ENCODE results near the gene TSPYL4. TPM values are rescaled to one million over a fixed set of nuclear protein-coding genes. Genes with fewer than 3 reads are reported as not detected.

The TSPYL4 gene
- total and polyA plus RNA-seq, 2 donors (not counting 1 experiment from before 2014, with no cell fraction given), result 20.6 to 21.4 TPM

DNA sequence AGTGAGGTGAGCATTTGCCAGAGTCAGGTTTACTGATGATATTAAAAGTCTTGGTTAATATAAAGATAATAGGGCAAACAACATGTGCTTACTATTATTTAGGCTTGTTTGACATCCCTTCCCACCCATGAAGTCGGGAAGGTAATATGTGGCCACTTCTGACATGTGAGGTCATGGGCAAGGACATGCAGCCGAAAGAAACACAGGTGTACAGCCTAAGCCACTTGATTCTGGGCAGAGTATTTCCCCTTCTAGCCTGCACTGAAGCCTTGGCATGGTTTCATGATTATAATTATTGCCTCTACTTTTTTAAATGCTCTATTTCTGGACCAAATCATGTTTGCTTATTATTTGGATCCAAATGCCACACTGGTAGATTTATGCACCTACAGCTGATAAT is 52.3 kb downstream of the TSPYL4 start:
- Histone ChIP-seq H2AFZ (ENCODE audit: insufficient read depth, low read depth, low read length, poor library complexity, severe bottlenecking) (no peak overlapping the region), H3K9me3 (ENCODE audit: control extremely low read depth in 1 of 3, control insufficient read depth in 2 of 3, insufficient read depth in 1 of 3, low read length in 2 of 3) (no peaks in the 10 kb centered on the region), H4K20me1 (ENCODE audit: control insufficient read depth, insufficient read depth, low read length, poor library complexity, severe bottlenecking) (no peaks in the 10 kb centered on the region), H3K79me2 (ENCODE audit: control insufficient read depth, insufficient read depth, low read length) (no peaks in the 10 kb centered on the region), H3K9ac (ENCODE audit: low read length) (no peak overlapping the region), H3K27ac (ENCODE audit: low read length in 2 of 2) (no peak overlapping the region), H3K4me2 (replicated peaks; ENCODE audit: low read depth, low read length, poor library complexity, severe bottlenecking) (no peak overlapping the region), H3K4me1 (ENCODE audit: control insufficient read depth in 2 of 2, insufficient read depth in 2 of 2, low read length in 2 of 2) (no peaks in the 10 kb centered on the region), H3K36me3 (replicated peaks in 1 of 2; ENCODE audit: control extremely low read depth in 1 of 2, control insufficient read depth in 1 of 2, extremely low read depth in 1 of 2, insufficient read depth in 2 of 2, low read length in 1 of 2) (peaks cover 0 to 5% of the 10 kb centered on the region in 2 experiments), H3K4me3 (ENCODE audit: control extremely low read depth in 1 of 5, extremely low read depth in 1 of 5, insufficient read depth in 1 of 5, low read depth in 2 of 5, low read length in 4 of 5) (no peak overlapping the region), H3K27me3 (replicated peaks in 1 of 4; ENCODE audit: control extremely low read depth in 1 of 4, control insufficient read depth in 3 of 4, insufficient read depth in 4 of 4, low read length in 3 of 4) (no peaks in the 10 kb centered on the region)
- no peaks in the 10 kb centered on the region for H3K4me1 Mint-ChIP-seq
- TF ChIP-seq EZH2 (IDR thresholded peaks at IDR 0.05; ENCODE audit: borderline replicate concordance, insufficient read depth, low read depth, low read length, poor library complexity, severe bottlenecking), result no peak
- TF ChIP-seq, protein P1, sequence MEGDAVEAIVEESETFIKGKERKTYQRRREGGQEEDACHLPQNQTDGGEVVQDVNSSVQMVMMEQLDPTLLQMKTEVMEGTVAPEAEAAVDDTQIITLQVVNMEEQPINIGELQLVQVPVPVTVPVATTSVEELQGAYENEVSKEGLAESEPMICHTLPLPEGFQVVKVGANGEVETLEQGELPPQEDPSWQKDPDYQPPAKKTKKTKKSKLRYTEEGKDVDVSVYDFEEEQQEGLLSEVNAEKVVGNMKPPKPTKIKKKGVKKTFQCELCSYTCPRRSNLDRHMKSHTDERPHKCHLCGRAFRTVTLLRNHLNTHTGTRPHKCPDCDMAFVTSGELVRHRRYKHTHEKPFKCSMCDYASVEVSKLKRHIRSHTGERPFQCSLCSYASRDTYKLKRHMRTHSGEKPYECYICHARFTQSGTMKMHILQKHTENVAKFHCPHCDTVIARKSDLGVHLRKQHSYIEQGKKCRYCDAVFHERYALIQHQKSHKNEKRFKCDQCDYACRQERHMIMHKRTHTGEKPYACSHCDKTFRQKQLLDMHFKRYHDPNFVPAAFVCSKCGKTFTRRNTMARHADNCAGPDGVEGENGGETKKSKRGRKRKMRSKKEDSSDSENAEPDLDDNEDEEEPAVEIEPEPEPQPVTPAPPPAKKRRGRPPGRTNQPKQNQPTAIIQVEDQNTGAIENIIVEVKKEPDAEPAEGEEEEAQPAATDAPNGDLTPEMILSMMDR (IDR thresholded peaks at IDR 0.05), result no peak
- H3K9me3 Mint-ChIP-seq (ENCODE audit: insufficient read depth), result no peaks in the 10 kb centered on the region
- intact Hi-C loops (cut with micrococcal nuclease), result no loop called here
- no peak for DNase-seq
- CTCF ChIA-PET, result no interaction called here
- POLR2A ChIA-PET, result no interaction called here
- H3K4me3 Mint-ChIP-seq, result no peak overlapping the region
- no peak overlapping the region for H3K27ac Mint-ChIP-seq
- ATAC-seq (ENCODE audit: low read depth), result no peak
- WGBS (ENCODE audit: insufficient coverage), result 75% methylated on average over 1 of the region's 2 CpGs
- H3K27me3 Mint-ChIP-seq, result no peaks in the 10 kb centered on the region

DNA sequence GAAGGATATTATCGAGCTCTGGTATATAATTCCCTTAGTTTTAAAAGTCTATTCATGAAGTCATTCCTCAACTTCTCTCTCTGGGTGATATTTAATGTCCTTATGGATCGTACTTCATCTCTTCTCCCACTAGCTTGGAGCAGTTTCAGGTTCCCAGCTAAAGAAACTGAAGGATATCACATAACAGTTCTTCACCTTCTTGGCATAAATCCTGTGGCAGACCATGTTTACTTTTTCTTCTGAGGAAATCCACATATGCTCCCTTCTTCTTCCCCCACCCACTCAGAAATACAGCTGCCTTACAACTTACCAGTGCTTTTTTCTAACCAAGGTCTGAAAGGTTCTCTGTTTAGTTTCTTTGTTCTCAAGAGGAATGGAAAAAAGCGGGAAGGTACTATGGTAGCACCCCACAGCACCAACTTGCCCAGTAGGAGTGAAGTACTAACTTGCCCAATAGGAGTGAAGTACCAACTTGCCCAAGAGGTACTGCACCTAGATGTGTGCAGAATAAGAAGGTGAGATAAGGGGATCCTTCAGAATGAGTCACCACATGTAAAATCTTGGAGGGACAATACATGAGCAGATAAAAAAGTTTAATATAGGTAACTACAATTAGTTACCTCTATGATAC is 53.1 kb downstream of the TSPYL4 start:
- ATAC-seq (ENCODE audit: low read depth) (no peak), DNase-seq (no peak)
- Mint-ChIP-seq H3K4me3 (no peak overlapping the region), H3K27me3 (no peaks in the 10 kb centered on the region), H3K4me1 (no peaks in the 10 kb centered on the region), H3K27ac (no peak overlapping the region), H3K9me3 (ENCODE audit: insufficient read depth) (no peaks in the 10 kb centered on the region)
- 100% methylated on average over 1 of the region's 3 CpGs for WGBS (ENCODE audit: insufficient coverage)
- no peaks in the 10 kb centered on the region for H3K9me3 ChIP-seq (ENCODE audit: control extremely low read depth in 1 of 3, control insufficient read depth in 2 of 3, insufficient read depth in 1 of 3, low read length in 2 of 3)
- no peak overlapping the region for H3K4me2 ChIP-seq (replicated peaks; ENCODE audit: low read depth, low read length, poor library complexity, severe bottlenecking)
- POLR2A ChIA-PET, result no interaction called here
- H3K4me3 ChIP-seq (ENCODE audit: control extremely low read depth in 1 of 5, extremely low read depth in 1 of 5, insufficient read depth in 1 of 5, low read depth in 2 of 5, low read length in 4 of 5), result no peak overlapping the region
- H3K4me1 ChIP-seq (ENCODE audit: control insufficient read depth in 2 of 2, insufficient read depth in 2 of 2, low read length in 2 of 2), result no peaks in the 10 kb centered on the region
- TF ChIP-seq, protein P1 (IDR thresholded peaks at IDR 0.05), result no peak
- TF ChIP-seq EZH2 (IDR thresholded peaks at IDR 0.05; ENCODE audit: borderline replicate concordance, insufficient read depth, low read depth, low read length, poor library complexity, severe bottlenecking), result no peak
- no peaks in the 10 kb centered on the region for H4K20me1 ChIP-seq (ENCODE audit: control insufficient read depth, insufficient read depth, low read length, poor library complexity, severe bottlenecking)
- CTCF ChIA-PET, result interaction anchor here (1.1 kb wide), 1 partner anchor 92 kb away, joined by 3 read pairs; no protein-coding TSS in a partner anchor
- H3K36me3 ChIP-seq (replicated peaks in 1 of 2; ENCODE audit: control extremely low read depth in 1 of 2, control insufficient read depth in 1 of 2, extremely low read depth in 1 of 2, insufficient read depth in 2 of 2, low read length in 1 of 2), result peaks cover 0 to 2% of the 10 kb centered on the region in 2 experiments
- H3K27me3 ChIP-seq (replicated peaks in 1 of 4; ENCODE audit: control extremely low read depth in 1 of 4, control insufficient read depth in 3 of 4, insufficient read depth in 4 of 4, low read length in 3 of 4), result no peaks in the 10 kb centered on the region
- intact Hi-C loops (cut with micrococcal nuclease), result no loop called here
- H2AFZ ChIP-seq (ENCODE audit: insufficient read depth, low read depth, low read length, poor library complexity, severe bottlenecking), result no peak overlapping the region
- H3K27ac ChIP-seq (ENCODE audit: low read length in 2 of 2), result no peak overlapping the region
- H3K9ac ChIP-seq (ENCODE audit: low read length), result no peak overlapping the region
- no peaks in the 10 kb centered on the region for H3K79me2 ChIP-seq (ENCODE audit: control insufficient read depth, insufficient read depth, low read length)
